ENCODE data around the gene EPN1.

The EPN1 gene

GRCh38 chr19:55663846-55664536, 11.0 kb upstream of the EPN1 start:
- Histone ChIP-seq H3K9me2 (replicated peaks; ENCODE audit: control insufficient read depth, low read length) (no peaks in the 10 kb centered on the region), H3F3A (ENCODE audit: control insufficient read depth, insufficient read depth) (no peaks in the 10 kb centered on the region), H3K79me2 (ENCODE audit: control insufficient read depth, low read length) (peaks cover 98% of the 10 kb centered on the region), H4K20me1 (ENCODE audit: control insufficient read depth, insufficient read depth, low read depth, low read length) (peaks cover 34% of the 10 kb centered on the region), H3K4me1 (ENCODE audit: control insufficient read depth, low read length) (peaks cover 10% of the 10 kb centered on the region), H3K27ac (ENCODE audit: low read depth, low read length) (no peak overlapping the region), H3K4me2 (ENCODE audit: low read length) (no peak overlapping the region), H3K4me3 (ENCODE audit: low read length) (no peak overlapping the region), H3K9me3 (ENCODE audit: control insufficient read depth, insufficient read depth, low read length) (no peaks in the 10 kb centered on the region), H3K27me3 (ENCODE audit: control insufficient read depth, low read length) (no peaks in the 10 kb centered on the region), H3K36me3 (ENCODE audit: control insufficient read depth, low read length) (peaks cover 96% of the 10 kb centered on the region)
- TF ChIP-seq EZH2phosphoT487 (IDR thresholded peaks at IDR 0.05; ENCODE audit: borderline replicate concordance, low read length) = no peak
- TF ChIP-seq, protein P1, sequence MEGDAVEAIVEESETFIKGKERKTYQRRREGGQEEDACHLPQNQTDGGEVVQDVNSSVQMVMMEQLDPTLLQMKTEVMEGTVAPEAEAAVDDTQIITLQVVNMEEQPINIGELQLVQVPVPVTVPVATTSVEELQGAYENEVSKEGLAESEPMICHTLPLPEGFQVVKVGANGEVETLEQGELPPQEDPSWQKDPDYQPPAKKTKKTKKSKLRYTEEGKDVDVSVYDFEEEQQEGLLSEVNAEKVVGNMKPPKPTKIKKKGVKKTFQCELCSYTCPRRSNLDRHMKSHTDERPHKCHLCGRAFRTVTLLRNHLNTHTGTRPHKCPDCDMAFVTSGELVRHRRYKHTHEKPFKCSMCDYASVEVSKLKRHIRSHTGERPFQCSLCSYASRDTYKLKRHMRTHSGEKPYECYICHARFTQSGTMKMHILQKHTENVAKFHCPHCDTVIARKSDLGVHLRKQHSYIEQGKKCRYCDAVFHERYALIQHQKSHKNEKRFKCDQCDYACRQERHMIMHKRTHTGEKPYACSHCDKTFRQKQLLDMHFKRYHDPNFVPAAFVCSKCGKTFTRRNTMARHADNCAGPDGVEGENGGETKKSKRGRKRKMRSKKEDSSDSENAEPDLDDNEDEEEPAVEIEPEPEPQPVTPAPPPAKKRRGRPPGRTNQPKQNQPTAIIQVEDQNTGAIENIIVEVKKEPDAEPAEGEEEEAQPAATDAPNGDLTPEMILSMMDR (IDR thresholded peaks at IDR 0.05; ENCODE audit: low read depth, low read length, poor library complexity, severe bottlenecking) = no peak

- Histone ChIP-seq H4K20me1 (ENCODE audit: control insufficient read depth, insufficient read depth, low read depth, low read length) (peaks cover 27% of the 10 kb centered on the region), H3K9me3 (ENCODE audit: control insufficient read depth, insufficient read depth, low read length) (no peaks in the 10 kb centered on the region), H3K4me2 (ENCODE audit: low read length) (no peak overlapping the region), H3K27ac (ENCODE audit: low read depth, low read length) (no peak overlapping the region), H3K36me3 (ENCODE audit: control insufficient read depth, low read length) (peaks cover 96% of the 10 kb centered on the region), H3K9me2 (replicated peaks; ENCODE audit: control insufficient read depth, low read length) (no peaks in the 10 kb centered on the region), H3K4me3 (ENCODE audit: low read length) (no peak overlapping the region), H3K79me2 (ENCODE audit: control insufficient read depth, low read length) (peaks cover 98% of the 10 kb centered on the region), H3K4me1 (ENCODE audit: control insufficient read depth, low read length) (peaks cover 14% of the 10 kb centered on the region), H3F3A (ENCODE audit: control insufficient read depth, insufficient read depth) (peaks cover 4% of the 10 kb centered on the region), H3K27me3 (ENCODE audit: control insufficient read depth, low read length) (no peaks in the 10 kb centered on the region)
- no peak for TF ChIP-seq EZH2phosphoT487 (IDR thresholded peaks at IDR 0.05; ENCODE audit: borderline replicate concordance, low read length)
- TF ChIP-seq, protein P1 (IDR thresholded peaks at IDR 0.05; ENCODE audit: low read depth, low read length, poor library complexity, severe bottlenecking) = no peak
Measured at GRCh38 chr19:55666343-55667005, 8.6 kb upstream of the EPN1 start.

- Histone ChIP-seq H3K9me2 (replicated peaks; ENCODE audit: control insufficient read depth, low read length) (no peaks in the 10 kb centered on the region), H4K20me1 (ENCODE audit: control insufficient read depth, insufficient read depth, low read depth, low read length) (peaks cover 29% of the 10 kb centered on the region), H3K36me3 (ENCODE audit: control insufficient read depth, low read length) (peaks cover 96% of the 10 kb centered on the region), H3K4me2 (ENCODE audit: low read length) (no peak overlapping the region), H3F3A (ENCODE audit: control insufficient read depth, insufficient read depth) (peaks cover 9% of the 10 kb centered on the region), H3K4me1 (ENCODE audit: control insufficient read depth, low read length) (peaks cover 18% of the 10 kb centered on the region), H3K4me3 (ENCODE audit: low read length) (no peak overlapping the region), H3K79me2 (ENCODE audit: control insufficient read depth, low read length) (peaks cover 98% of the 10 kb centered on the region), H3K27ac (ENCODE audit: low read depth, low read length) (no peak overlapping the region), H3K27me3 (ENCODE audit: control insufficient read depth, low read length) (no peaks in the 10 kb centered on the region), H3K9me3 (ENCODE audit: control insufficient read depth, insufficient read depth, low read length) (no peaks in the 10 kb centered on the region)
- TF ChIP-seq, protein P1 (IDR thresholded peaks at IDR 0.05; ENCODE audit: low read depth, low read length, poor library complexity, severe bottlenecking) = no peak
- no peak for TF ChIP-seq EZH2phosphoT487 (IDR thresholded peaks at IDR 0.05; ENCODE audit: borderline replicate concordance, low read length)
Measured at GRCh38 chr19:55667006-55667381, 8.0 kb upstream of the EPN1 start.

Measured in DOHH2 (cell line).